ENCODE data around the gene CPVL.

- TF ChIP-seq, protein P1, sequence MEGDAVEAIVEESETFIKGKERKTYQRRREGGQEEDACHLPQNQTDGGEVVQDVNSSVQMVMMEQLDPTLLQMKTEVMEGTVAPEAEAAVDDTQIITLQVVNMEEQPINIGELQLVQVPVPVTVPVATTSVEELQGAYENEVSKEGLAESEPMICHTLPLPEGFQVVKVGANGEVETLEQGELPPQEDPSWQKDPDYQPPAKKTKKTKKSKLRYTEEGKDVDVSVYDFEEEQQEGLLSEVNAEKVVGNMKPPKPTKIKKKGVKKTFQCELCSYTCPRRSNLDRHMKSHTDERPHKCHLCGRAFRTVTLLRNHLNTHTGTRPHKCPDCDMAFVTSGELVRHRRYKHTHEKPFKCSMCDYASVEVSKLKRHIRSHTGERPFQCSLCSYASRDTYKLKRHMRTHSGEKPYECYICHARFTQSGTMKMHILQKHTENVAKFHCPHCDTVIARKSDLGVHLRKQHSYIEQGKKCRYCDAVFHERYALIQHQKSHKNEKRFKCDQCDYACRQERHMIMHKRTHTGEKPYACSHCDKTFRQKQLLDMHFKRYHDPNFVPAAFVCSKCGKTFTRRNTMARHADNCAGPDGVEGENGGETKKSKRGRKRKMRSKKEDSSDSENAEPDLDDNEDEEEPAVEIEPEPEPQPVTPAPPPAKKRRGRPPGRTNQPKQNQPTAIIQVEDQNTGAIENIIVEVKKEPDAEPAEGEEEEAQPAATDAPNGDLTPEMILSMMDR (IDR thresholded peaks at IDR 0.05 in 8 of 11, conservative IDR thresholded peaks at IDR 0.05 in 3 of 11): no peak
- TF ChIP-seq POLR2AphosphoS5 (IDR thresholded peaks at IDR 0.05): peak; percentile 85 to 92 (median 90)
These were observed at the start of gene CPVL for GRCh38 chr7:29146057-29146706.
